HG03196 (cell line): Measurements from ENCODE around the gene MPP7.
A peak's percentile ranks its signal among the peaks of the same experiment; 100 is the strongest.
"Not testable (repeated sequence)": the region's sequence is repeated elsewhere in the genome, so short reads cannot be mapped to it uniquely, and the experiment has no call there.

Experiments used
- ATAC-seq: cut with Tn5 transposase; IDR thresholded peaks from one replicate; pipeline ENCODE4 v1.9.1; 2021; ENCODE audit not compliant: unreplicated experiment

MPP7 gene

DNA sequence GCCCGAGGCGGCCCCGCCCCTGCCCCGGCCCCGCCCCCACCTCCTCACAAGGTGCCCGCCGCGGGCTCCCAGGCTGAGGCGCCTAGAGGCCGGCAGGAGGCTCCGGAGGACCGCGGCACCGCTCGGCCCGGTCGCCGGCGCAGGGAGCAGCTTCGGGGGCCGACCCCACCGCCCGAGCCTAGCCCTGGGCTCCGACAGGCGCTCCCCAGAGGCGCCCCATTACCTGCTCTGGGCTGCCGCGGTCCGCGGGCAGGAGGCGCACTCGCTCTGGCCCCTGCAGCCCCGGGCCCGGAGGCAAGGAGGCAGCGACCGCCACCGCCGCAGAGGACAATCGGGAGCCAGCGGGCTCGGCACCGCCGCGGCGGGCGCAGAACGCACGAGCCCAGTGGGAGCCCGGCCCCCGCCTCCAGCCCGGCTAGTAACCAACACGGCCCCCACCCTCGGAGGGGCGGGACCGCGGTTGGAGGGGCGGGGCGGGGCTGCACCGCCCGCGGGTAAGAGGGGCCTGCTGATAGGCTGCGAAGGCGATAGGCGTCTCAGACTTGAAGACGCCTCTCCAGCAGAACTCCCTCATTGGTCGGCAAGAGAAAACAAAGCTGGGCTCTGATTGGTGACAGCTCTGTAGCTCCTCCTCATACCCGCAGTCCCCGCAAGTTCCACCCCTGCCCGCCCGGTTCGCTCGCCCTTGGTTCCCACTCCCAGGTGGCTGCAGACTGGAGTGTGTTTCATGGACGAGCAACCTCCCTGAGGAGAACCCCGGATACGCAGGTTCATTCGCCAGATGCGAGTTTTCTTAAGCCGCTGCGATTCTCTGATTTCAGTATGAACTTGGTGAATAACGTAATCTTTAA is at the start of gene MPP7:
MPP7 (minus strand) TSS at position 427 of the 851 bp plus-strand sequence. CDS start 64,460 bp downstream, outside the sequence.
- ATAC-seq, result peak; percentile 100

DNA sequence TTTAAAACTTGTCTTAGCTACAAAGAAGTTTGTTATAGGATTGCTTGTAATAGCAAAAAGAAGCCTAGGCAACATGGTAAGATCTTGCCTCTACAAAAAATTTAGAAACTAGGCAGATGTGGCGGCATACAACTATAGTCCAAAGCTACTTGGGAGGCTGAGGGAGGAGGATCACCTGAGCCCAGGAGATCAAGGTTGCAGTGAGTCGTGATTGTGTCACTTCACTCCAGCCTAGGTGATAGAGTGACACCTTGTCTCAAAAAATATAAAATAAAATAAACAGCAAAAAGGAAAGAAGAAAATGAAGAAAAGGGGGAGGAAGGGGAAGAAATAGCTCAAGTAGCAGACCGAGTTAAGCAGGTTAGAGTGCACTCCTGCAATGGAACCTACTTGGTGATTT is 47.0 kb upstream of the MPP7 start:
- no peak for ATAC-seq

DNA sequence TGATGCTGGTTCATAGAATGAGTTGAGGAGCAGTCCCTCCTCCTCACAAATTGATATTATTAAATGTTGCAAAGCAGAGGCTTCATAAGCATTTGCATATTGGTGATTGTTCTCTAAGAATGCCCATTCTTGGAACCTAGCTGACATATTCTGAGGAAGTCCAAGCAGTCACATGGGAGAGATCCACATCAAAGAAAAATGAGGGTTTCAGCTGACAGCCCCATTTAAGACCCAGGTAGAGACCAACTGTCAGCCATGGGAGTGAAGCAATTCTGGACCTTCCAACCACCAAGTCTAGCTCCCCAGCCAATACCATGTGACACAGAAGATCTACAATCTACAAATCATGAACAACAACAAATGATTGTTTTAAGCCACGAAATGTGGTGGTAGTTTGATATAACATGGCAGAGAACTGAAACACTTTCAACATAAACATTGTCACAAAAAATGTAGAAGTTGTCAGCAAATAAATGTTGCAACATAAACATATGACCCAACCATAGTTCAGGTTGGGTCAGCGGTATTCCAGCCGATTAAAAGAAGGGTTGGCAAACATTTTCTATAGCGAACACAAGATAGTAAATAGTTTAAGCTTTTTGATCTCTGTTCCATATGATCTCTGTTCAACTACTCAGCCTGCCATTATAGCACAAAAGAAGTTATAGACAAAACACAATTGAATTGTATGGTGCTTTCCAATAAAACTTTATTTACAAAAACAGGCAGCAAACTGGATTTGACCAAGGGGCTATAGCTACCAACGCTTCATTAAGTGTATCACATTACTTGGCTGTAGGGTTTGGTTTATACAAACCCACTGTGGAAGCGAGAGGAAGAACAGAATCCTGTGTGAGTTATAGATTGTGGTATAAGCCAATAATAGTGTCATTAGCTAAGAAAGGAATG is 41.4 kb upstream of the MPP7 start:
- ATAC-seq, result no peak

DNA sequence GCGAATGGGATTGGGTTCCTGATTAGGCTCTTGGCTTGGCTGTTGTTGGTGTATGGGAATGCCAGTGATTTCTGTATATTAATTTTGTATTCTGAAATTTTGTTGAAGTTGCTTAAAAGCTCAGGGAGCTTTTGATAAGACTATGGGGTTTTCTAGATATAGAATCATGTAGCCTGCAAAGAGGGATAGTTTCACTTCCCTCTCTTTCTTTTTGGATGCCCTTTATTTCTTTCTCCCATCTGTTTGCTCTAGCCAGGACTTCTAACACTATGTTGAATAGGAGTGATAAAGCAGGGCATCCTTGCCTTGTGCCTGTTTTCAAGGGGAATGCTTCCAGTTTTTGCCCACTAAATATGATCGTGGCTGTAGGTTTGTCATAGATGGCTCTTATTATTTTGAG is 40.4 kb upstream of the MPP7 start:
- no peak for ATAC-seq

DNA sequence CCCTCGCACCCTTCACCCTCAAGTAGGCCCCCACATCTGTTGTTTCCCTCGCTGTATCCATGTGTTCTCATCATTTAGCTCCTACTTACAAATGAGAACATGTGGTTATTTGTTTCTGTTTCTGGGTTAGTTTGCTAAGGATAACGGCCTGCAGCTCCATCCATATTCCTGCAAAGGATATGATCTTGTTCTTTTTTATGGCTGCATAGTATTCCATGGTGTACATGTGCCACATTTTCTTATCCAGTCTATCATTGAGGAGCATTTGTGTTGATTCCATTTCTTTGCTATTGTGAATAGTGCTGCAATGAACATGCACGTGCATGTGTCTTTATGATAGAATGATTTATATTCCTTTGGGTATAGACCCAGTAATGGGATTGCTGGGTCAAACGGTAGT is 38.8 kb upstream of the MPP7 start:
- not testable (repeated sequence) for ATAC-seq

DNA sequence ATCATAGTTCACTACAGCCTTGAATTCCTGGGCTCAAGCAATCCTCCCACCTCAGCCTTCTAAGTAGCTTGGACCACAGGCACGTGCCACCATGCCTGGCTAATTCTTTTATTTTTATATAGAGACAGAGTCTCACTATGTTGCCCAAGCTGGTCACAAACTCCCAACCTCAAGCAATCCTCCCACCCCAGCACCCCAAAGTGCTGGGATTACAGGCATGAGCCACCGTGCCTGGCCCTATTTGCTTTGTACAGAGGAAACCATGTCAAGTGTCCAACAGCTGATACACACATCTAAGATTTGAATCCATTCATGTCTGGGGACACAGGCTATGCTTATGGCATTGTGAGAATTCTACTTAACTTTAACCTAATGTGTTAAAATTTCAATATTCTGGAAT is 29.9 kb upstream of the MPP7 start:
- no peak for ATAC-seq

DNA sequence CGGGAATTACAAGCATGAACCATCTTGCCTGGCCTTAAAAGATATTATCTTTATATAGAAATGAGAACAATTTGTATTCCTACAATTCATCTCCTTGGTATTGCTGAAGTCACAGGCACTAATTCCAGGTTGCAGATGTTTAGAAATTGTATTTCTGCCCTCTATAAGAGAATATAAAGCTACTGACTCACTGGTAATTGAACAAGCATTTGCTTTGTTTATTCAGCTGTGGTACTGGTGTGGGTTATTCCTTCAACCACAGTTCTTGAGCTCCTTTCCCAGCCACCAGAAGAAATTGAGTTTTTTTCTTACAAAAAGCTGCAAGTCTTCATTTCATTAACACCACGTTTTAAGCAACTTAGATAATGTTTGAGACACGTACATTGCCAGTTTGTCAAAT is 29.0 kb upstream of the MPP7 start:
- no peak for ATAC-seq

DNA sequence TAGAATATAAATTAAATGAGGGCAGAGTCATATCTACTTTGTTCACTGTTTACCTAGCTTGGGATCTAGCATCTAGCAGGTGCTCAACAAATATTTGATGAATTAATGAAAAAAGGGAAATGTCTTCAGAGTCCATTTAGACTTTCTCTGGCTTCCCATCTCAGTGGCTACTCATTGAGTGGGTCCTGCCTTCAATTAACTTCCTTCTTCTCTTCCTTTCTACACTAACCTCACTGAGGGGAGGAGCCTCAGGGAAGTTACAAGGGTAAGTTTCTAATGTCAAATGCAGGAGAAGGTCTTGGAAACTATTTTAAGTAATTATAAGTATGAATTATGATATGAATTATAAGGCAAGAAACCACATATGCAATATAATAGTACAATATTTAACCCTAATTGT is 28.2 kb upstream of the MPP7 start:
- ATAC-seq, result no peak

DNA sequence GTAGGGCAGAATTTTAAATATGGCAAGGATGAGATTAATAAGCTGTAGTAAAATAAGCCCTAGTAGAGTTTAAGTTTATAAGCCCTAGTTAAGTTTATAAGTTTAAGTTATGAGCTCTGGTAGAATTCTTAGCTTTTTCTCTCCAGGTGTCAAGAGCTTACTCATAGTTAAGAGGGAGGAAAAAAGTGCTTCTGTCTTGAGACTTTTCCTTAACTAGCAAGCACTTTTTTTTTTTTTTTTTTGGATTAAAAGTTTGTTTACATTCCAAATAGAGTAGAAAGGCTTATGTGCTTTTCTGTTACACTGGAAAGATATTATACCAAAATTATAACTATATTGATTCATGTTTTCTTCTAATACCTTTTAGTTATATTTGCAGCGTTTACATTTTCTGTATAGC is 25.5 kb upstream of the MPP7 start:
- no peak for ATAC-seq

DNA sequence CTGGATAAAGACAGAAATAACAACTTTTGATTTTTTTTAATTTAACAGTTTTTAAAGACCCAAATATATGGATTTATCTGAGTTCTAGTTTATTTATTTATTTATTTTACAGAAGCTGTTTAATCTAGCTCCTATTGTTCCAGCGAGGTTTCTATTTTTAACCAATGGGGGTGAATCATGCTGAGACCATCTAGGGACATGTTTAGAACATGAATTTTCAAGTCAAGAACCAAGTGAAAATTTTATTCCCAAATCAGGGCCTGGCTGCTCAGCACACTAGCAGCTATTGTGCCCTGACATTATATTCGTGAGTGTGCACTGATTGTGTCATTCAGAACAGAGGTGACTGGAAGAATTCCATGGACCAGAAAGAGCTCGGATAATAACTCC is 24.6 kb upstream of the MPP7 start:
- ATAC-seq, result no peak

DNA sequence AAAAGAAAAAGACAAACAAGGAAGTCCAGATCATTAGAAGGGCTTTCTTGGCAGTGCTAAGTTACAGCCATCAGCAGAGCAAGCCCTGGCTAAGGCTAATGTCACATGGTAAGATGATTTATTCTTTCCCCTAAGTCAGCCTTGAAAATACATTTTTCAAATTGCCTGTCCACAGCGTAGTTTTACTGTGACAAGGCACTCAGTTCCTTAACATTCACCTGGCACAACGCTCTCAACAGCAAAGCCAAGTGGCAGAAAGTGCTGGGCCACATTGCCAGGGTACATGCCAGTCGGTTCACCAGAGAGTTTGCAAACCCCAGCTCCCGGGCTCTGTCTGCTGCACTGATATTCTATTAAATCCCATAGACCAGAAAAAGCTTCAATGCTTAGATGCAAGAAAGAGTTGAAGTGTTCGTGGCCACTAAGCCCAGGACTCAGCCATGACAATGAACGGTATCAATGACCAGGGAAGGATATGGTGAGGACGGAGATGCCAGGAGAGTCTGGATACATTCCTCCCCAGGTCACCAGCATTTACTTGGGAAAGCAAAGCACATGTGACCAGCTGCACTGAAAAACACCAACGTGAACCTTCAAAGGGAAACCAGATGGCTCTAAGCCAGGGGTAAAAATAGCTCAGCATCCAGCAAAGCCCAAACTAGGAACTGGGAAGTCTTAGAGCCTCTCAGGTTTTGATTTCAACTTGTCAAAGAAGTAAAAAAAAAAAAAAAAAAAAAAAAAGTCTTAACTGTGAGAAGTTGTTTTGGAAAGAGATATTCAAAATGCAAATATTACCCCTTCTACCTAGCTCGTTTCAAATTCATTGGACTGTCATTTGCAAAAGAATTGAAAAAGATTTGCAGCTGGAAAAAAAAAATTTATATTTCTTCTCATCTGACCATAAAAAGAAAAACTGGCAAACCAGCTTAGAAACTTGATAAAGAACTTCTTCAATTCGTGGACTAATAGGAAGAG is 23.9 kb upstream of the MPP7 start:
- ATAC-seq, result no peak

DNA sequence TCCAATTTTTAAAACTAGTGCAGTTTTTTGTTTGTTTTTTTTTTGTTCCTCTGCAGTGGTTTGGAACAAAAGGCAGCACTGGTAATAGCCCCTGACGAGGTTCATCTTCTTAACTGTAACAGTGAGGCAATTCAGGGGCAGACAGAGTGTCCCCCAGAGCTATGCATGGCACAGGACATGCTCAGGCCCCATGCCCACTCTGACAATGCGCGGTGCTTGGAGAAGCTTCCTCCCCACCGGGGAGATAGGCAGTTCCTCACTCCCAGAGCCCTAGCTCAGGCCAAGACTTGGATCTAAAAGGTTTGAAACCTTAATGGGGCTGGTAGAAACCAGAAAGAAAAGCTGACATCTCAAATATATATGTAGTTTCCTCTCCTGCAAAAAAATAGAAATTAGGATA is 17.9 kb upstream of the MPP7 start:
- ATAC-seq, result no peak

DNA sequence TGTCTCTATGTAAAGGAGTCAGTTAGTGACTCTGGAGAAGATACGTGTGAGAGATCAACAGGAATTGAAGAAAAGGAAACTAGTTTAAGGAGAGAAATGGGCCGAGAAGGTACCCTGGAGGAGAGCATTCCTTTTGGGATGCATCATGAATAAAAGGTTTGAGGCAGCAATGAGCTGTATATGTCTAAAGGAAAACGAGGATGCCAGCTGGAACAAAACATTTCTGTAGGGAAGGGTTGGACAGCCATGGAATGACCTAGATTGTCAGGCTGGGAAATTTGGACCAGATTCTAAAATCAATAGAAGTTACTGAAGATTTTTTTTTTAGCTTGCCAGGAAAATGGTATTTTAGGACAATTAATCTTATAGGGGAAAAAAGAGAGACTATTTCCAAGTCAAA is 17.2 kb upstream of the MPP7 start:
- ATAC-seq, result no peak

DNA sequence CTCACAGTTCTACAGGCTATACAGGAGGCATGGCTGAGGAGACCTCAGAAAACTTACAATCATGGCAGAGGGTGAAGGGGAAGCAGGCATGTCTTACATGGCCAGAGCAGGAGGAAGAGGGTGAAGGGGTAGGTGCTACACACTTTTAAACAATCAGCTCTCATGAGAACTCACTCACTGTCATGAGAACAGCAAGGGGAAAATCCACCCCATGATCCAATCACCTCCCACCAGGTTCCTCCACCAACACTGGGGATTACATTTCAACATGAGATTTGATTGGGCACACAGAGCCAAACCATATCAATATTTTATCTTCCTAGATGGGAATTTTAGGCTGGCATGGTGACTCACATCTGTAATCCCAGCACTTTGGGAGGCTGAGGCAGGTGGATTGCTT is 16.2 kb upstream of the MPP7 start:
- not testable (repeated sequence) for ATAC-seq

DNA sequence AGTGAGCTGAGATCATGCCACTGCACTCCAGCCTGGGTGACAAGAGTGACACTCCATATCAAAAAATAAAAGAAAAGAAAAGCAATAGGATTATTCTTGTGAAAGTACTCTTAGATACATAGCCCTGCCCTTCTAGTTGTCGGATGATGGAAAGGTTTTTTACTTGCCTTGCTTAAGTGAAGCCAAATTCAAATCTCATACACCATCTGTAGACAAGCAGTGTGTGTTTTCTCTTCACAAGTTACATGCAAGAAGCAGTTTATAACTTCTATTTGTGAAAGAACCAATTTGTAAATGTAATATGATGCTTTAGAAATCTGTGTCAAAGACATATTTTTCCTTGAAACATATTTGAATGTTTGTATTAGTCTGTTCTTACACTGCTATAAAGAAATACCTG is 15.8 kb upstream of the MPP7 start:
- no peak for ATAC-seq

DNA sequence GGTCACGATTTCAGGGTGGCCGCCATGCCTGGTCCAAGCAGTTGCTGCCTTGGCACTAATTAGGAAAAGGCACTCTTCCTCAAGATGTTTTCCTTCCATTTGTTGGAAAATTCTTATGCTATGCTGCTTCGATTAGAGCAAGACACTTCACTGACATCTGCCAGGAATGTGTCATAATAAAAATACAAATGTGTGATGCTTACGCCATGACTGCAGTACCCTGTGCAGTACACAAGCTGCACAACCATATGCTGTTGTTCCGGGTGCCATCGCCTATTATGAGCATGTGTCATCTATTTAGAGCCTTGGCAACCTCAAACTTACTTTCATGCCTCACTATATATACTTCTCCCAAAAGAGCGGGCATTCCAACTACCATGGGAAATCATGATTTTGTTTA is 14.9 kb upstream of the MPP7 start:
- ATAC-seq, result no peak

DNA sequence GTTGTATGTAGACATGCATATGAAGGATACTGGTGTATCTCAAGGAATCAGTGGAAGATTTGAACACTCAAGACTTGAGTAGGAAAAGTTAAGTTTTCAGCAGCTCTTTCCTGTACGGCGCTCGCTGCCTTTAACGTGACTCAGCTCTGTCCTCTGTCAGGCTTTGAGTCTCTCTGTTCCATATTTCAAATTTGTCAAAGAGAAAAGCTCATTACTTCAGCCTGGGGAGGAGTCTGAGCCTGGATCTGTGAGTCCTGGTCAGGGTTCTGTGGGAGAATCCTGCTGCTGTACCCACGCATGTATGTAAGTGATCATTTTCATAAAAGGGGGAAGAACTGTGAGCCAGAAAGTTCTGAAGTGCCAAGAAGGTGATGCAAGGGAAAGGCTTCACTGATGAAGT is 13.8 kb upstream of the MPP7 start:
- no peak for ATAC-seq

DNA sequence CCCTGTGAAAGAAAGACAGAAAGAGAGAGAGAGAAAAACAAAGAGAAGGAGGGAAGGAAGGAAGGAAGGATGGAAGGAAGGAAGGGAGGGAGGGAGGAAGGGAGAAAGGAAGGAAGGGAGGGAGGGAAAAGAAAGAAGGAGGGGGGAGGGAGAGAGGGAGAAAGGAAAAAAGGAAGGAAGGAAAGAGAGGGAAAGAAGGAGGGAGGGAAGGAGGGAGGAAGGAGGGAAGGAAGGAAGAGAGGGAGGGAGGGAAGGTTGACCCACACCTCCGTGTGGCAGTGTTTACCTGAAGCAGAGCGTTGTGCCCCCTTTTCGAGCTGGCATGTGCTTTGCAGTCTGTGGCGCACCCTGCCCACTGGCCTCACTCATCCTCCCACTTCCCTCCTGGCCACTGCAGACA is 12.3 kb upstream of the MPP7 start:
- ATAC-seq, result no peak

DNA sequence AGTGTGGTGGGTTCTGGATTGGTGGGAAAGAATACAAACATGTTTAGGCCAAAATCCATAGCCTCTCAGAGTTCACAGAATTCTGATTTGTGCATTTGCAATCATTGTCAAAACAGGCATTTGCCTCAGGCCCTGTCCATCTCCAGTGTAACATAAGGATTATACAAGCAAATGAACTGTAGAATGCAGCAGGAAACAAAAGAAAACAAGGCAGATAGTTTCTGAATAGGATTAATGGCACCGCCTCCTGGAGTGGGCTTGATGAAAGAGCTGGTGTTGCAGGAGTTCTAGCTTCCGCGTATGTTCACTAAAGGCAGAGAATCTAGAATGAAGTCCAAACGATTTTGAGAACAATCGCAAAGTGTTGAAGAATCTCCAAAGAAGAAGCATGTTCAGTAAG is 11.3 kb upstream of the MPP7 start:
- no peak for ATAC-seq

DNA sequence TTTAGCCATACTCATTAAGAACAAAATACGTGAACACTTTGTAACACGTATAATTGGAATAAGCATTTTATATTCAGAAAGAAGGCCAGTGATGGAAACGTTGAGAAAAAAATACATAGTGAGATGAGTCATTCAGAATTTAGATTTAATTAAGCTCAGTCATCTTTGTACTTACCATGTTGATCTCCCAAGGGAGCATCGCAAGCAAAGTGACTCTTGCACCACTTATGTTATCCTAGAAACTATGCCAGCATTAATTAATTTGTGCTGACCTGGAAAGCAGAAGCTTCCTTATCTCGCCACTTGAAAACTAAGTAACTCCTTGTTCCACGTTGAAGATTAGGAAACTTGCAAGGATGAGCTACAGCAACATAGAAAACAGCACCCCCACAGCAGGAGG is 9.7 kb upstream of the MPP7 start:
- no peak for ATAC-seq

DNA sequence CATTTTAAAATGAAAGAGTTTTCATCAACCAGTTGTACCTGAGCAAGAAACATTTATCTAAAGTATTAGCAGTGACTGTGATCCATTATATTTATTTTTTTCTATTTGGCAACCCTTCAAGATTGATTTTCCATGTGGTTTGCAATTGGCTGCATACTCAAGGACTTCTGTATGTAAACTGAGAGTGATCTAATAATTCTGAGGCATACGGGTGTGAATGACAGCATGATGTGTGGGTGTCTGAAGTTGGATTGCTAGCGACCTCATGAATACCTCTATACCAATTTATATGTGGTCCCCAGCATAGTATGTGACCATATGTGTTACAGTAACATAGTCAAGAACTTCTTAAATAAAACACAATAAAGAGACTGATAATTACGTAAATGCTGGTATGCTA is 8.2 kb upstream of the MPP7 start:
- no peak for ATAC-seq
